ENCODE measurements around the gene IST1.

Gene IST1

GRCh38 chr16:71914802-71915201 lies 19.5 kb downstream of the IST1 start:
- no peak for FAIRE-seq
- DNase-seq (ENCODE audit: extremely low spot score, insufficient read length, low read depth): no peak

GRCh38 chr16:71915350-71915749 lies 20.0 kb downstream of the IST1 start:
- DNase-seq (ENCODE audit: extremely low spot score, insufficient read length, low read depth) (no peak), FAIRE-seq (no peak)

GRCh38 chr16:71916397-71916920 lies 21.1 kb downstream of the IST1 start:
- FAIRE-seq: no peak
- no peak for DNase-seq (ENCODE audit: extremely low spot score, insufficient read length, low read depth)

GRCh38 chr16:71917900-71918299 lies 22.6 kb downstream of the IST1 start:
- DNase-seq (ENCODE audit: extremely low spot score, insufficient read length, low read depth) (no peak), FAIRE-seq (no peak)

- peak; percentile 77 for FAIRE-seq
Measured at GRCh38 chr16:71919035-71919434, 23.7 kb downstream of the IST1 start.

GRCh38 chr16:71920658-71921057 lies 25.3 kb downstream of the IST1 start:
- FAIRE-seq (no peak), DNase-seq (ENCODE audit: extremely low spot score, insufficient read length, low read depth) (no peak)

More at GRCh38 chr16:71919035-71919434, 23.7 kb downstream of the IST1 start:
- peak; percentile 20 for DNase-seq (ENCODE audit: extremely low spot score, insufficient read length, low read depth)

GRCh38 chr16:71923941-71924690 lies 28.8 kb downstream of the IST1 start:
- FAIRE-seq: no peak

GRCh38 chr16:71924710-71925109 lies 29.4 kb downstream of the IST1 start:
- no peak for FAIRE-seq
- no peak for DNase-seq (ENCODE audit: extremely low spot score, insufficient read length, low read depth)

More at GRCh38 chr16:71923941-71924690, 28.8 kb downstream of the IST1 start:
- DNase-seq (ENCODE audit: extremely low spot score, insufficient read length, low read depth): no peak

- DNase-seq (ENCODE audit: extremely low spot score, insufficient read length, low read depth) (no peak), FAIRE-seq (no peak)
Measured at GRCh38 chr16:71927383-71927782, 32.1 kb downstream of the IST1 start.

- FAIRE-seq: no peak
Measured at GRCh38 chr16:71927787-71928186, 32.5 kb downstream of the IST1 start.

GRCh38 chr16:71929048-71929447 lies 33.7 kb downstream of the IST1 start:
- no peak for FAIRE-seq
- DNase-seq (ENCODE audit: extremely low spot score, insufficient read length, low read depth): no peak

More at GRCh38 chr16:71927787-71928186, 32.5 kb downstream of the IST1 start:
- no peak for DNase-seq (ENCODE audit: extremely low spot score, insufficient read length, low read depth)

GRCh38 chr16:71930013-71930563 lies 34.8 kb downstream of the IST1 start:
- FAIRE-seq: no peak
- no peak for DNase-seq (ENCODE audit: extremely low spot score, insufficient read length, low read depth)

- DNase-seq (ENCODE audit: extremely low spot score, insufficient read length, low read depth): no peak
- FAIRE-seq: no peak
Measured at GRCh38 chr16:71931001-71931400, 35.7 kb downstream of the IST1 start.

GRCh38 chr16:71931599-71931998 lies 36.3 kb downstream of the IST1 start:
- no peak for DNase-seq (ENCODE audit: extremely low spot score, insufficient read length, low read depth)
- no peak for FAIRE-seq

GRCh38 chr16:71933017-71933416 lies 37.7 kb downstream of the IST1 start:
- DNase-seq (ENCODE audit: extremely low spot score, insufficient read length, low read depth): no peak

GRCh38 chr16:71933913-71934695 lies 38.8 kb downstream of the IST1 start:
- FAIRE-seq (no peak), DNase-seq (ENCODE audit: extremely low spot score, insufficient read length, low read depth) (no peak)

More at GRCh38 chr16:71933017-71933416, 37.7 kb downstream of the IST1 start:
- no peak for FAIRE-seq

GRCh38 chr16:71937868-71938510 lies 42.7 kb downstream of the IST1 start:
- no peak for FAIRE-seq
- no peak for DNase-seq (ENCODE audit: extremely low spot score, insufficient read length, low read depth)

GRCh38 chr16:71943887-71944286 lies 48.6 kb downstream of the IST1 start:
- FAIRE-seq (no peak), DNase-seq (ENCODE audit: extremely low spot score, insufficient read length, low read depth) (no peak)

- DNase-seq (ENCODE audit: extremely low spot score, insufficient read length, low read depth) (no peak), FAIRE-seq (no peak)
Measured at GRCh38 chr16:71945616-71946015, 50.3 kb downstream of the IST1 start.

- no peak for FAIRE-seq
- no peak for DNase-seq (ENCODE audit: extremely low spot score, insufficient read length, low read depth)
Measured at GRCh38 chr16:71952825-71953224, 57.5 kb downstream of the IST1 start.

Data from GM18507 (cell line).